ENCODE results near the gene TUT1.

Gene TUT1

DNA sequence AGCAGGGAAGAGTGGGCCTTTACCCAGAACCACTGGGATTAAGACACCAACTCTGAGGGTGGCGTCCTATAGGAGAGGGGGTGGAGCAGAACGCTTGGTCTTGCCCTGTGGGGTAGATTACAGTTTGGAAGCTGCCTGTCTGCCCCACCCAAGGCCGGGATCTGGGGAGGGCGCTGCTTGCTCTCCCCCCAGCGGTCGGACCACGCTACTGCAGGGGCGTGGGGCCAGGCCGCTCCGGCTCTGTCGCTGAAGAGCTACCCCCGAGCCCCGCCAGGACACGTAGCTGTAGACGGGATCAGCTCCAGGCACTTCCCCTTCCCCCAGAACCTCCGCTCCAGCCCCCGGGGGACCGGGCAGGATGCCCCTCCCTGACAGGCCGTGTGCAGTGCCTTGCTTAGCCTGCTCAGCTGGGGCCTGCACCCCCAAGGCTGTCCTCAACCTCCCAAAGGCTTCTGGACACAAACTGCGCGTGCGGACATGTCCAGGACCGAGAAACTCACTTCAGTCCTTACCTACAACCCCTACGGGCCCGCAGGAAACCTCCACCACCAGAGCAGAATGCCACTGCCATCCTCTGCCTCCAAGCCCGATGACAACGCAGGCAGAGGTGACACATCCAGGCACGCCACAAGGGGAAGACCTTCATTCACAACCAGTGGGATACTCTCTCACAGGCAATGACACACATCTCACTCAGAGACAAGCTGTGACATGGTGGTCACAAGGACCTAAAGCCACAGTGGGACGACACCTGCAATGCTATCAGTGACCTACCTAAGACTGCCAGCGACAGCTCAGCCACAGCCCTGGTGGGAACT is 48.4 kb downstream of the TUT1 start:
- Histone ChIP-seq H3K27ac (ENCODE audit: low read depth in 2 of 2, low read length in 2 of 2) (peak overlapping the region; percentile 99 to 100), H3K4me3 (ENCODE audit: low read length in 2 of 2) (peak overlapping the region; percentile 90 to 97), H3K9me3 (ENCODE audit: control insufficient read depth in 2 of 2, low read length in 2 of 2) (no peaks in the 10 kb centered on the region), H3K9ac (ENCODE audit: low read depth in 1 of 2, low read length in 2 of 2) (peak overlapping the region; percentile 83 to 100), H3K36me3 (ENCODE audit: control insufficient read depth in 2 of 2, insufficient read depth in 2 of 2, low read length in 2 of 2) (peaks cover 6 to 9% of the 10 kb centered on the region in 2 donors), H3K27me3 (ENCODE audit: control insufficient read depth in 2 of 2, insufficient read depth in 2 of 2, low read length in 2 of 2) (no peaks in the 10 kb centered on the region), H3K4me1 (ENCODE audit: control insufficient read depth in 2 of 2, insufficient read depth in 2 of 2, low read length in 2 of 2) (peaks cover 79 to 83% of the 10 kb centered on the region in 2 donors)

- Histone ChIP-seq H3K9me3 (ENCODE audit: control insufficient read depth in 2 of 2, low read length in 2 of 2) (no peaks in the 10 kb centered on the region), H3K36me3 (ENCODE audit: control insufficient read depth in 2 of 2, insufficient read depth in 2 of 2, low read length in 2 of 2) (peaks cover 6 to 9% of the 10 kb centered on the region in 2 donors), H3K9ac (ENCODE audit: low read depth in 1 of 2, low read length in 2 of 2) (peak overlapping the region; percentile 83 to 100), H3K27me3 (ENCODE audit: control insufficient read depth in 2 of 2, insufficient read depth in 2 of 2, low read length in 2 of 2) (no peaks in the 10 kb centered on the region), H3K4me3 (ENCODE audit: low read length in 2 of 2) (peak overlapping the region; percentile 90 to 97), H3K4me1 (ENCODE audit: control insufficient read depth in 2 of 2, insufficient read depth in 2 of 2, low read length in 2 of 2) (peaks cover 77% of the 10 kb centered on the region in 2 donors), H3K27ac (ENCODE audit: low read depth in 2 of 2, low read length in 2 of 2) (peak overlapping the region; percentile 99 to 100)
These were observed 49.1 kb downstream of the TUT1 start for GRCh38 chr11:62542111-62542745.

DNA sequence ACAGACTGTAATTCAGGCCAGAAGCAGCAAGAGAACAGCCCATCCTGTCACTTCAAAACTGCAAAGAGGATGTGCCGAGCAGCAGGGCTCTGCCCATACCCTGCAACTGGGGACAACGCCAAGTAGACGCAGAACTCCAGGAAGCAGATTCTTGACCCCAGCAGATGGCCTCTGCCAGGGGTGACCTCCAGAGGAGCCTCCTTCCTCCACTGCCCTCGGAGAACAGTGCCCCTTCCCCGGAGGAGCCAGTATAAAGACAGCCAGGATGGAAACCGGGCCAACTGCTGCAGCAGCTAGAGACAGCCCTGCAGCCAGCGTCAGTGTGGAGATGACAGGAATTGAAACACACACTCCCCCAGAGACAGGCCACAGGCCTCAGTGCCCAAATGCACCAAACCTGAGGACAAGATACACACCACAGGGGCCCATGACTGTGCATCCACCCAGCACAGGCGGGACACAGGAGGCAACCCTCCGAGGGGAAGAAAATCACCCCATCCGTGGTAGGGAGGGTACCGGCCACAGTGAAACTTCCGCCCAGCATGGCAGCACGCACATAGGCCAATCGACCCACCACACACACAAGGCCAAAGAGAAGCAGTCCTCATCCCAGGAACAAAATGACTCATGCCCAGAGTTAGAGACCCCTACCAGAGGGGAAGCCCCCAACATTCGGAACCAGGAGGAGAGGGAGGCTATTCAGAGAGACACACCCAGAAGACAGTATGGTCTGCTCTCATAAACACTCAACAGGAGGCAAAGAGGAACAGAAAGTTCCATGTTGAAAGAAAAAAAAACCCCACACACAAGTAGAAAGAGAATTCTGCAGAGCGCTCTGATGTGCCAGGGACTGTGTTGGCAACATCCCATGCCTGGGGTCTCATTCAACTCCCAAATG is 50.3 kb downstream of the TUT1 start:
- no peaks in the 10 kb centered on the region for H3K27me3 ChIP-seq (ENCODE audit: control insufficient read depth in 2 of 2, insufficient read depth in 2 of 2, low read length in 2 of 2)
- peak overlapping the region; percentile 99 to 100 for H3K27ac ChIP-seq (ENCODE audit: low read depth in 2 of 2, low read length in 2 of 2)
- H3K9ac ChIP-seq (ENCODE audit: low read depth in 1 of 2, low read length in 2 of 2), result peak overlapping the region; percentile 66 to 67
- no peaks in the 10 kb centered on the region for H3K9me3 ChIP-seq (ENCODE audit: control insufficient read depth in 2 of 2, low read length in 2 of 2)
- peaks cover 74% of the 10 kb centered on the region in 2 donors for H3K4me1 ChIP-seq (ENCODE audit: control insufficient read depth in 2 of 2, insufficient read depth in 2 of 2, low read length in 2 of 2)
- peaks cover 10 to 14% of the 10 kb centered on the region in 2 donors for H3K36me3 ChIP-seq (ENCODE audit: control insufficient read depth in 2 of 2, insufficient read depth in 2 of 2, low read length in 2 of 2)
- peak overlapping the region; percentile 32 to 90 for H3K4me3 ChIP-seq (ENCODE audit: low read length in 2 of 2)

DNA sequence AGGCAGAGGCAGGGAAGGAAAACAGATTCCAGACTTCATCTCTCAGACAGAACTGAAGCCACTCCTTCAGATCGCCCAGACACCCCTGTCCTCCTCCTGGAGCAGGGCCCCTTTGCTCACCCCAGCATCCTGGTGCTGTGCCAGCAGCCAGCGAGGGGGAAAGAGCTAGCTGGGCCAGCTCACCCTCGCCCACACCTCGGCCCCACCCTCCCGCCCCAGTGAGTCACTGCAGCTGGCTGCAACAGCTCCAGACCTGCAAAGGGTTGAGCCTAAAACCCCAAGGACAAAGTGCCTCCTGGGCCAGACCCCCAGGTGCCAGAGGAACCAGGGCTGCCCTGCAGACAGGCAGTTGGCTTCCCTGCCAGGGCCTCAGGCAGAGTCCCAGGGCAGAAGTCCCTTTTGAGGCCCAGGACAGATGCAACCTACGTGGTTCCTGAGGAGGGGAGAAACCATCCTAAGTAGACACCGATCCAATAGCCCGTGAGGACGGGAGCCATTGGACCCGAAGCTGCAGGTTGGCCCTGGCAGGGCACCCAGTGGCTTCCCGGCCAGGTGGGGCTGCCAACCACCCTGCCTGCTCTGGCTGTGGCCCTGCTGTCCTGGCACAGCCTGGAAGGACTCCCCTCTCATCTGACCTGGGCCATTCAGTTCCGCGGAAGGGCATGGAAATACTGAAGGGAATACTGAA is 51.9 kb downstream of the TUT1 start:
- peaks cover 27 to 31% of the 10 kb centered on the region in 2 donors for H3K36me3 ChIP-seq (ENCODE audit: control insufficient read depth in 2 of 2, insufficient read depth in 2 of 2, low read length in 2 of 2)
- peak overlapping the region; percentile 77 to 84 for H3K27ac ChIP-seq (ENCODE audit: low read depth in 2 of 2, low read length in 2 of 2)

GRCh38 chr11:62538470-62539237 is 52.7 kb downstream of the TUT1 start:
- Histone ChIP-seq H3K9ac (ENCODE audit: low read depth in 1 of 2, low read length in 2 of 2) (peak overlapping the region; percentile 54 to 68), H3K27me3 (ENCODE audit: control insufficient read depth in 2 of 2, insufficient read depth in 2 of 2, low read length in 2 of 2) (no peaks in the 10 kb centered on the region), H3K27ac (ENCODE audit: low read depth in 2 of 2, low read length in 2 of 2) (peak overlapping the region; percentile 71 to 84), H3K4me1 (ENCODE audit: control insufficient read depth in 2 of 2, insufficient read depth in 2 of 2, low read length in 2 of 2) (peaks cover 57 to 59% of the 10 kb centered on the region in 2 donors), H3K4me3 (ENCODE audit: low read length in 2 of 2) (peak overlapping the region; percentile 25 to 44), H3K36me3 (ENCODE audit: control insufficient read depth in 2 of 2, insufficient read depth in 2 of 2, low read length in 2 of 2) (peaks cover 34 to 38% of the 10 kb centered on the region in 2 donors), H3K9me3 (ENCODE audit: control insufficient read depth in 2 of 2, low read length in 2 of 2) (no peaks in the 10 kb centered on the region)

More for the DNA sequence above, 51.9 kb downstream of the TUT1 start:
- peak overlapping the region; percentile 67 to 68 for H3K9ac ChIP-seq (ENCODE audit: low read depth in 1 of 2, low read length in 2 of 2)
- H3K4me1 ChIP-seq (ENCODE audit: control insufficient read depth in 2 of 2, insufficient read depth in 2 of 2, low read length in 2 of 2), result peaks cover 64 to 65% of the 10 kb centered on the region in 2 donors
- no peaks in the 10 kb centered on the region for H3K9me3 ChIP-seq (ENCODE audit: control insufficient read depth in 2 of 2, low read length in 2 of 2)
- H3K4me3 ChIP-seq (ENCODE audit: low read length in 2 of 2), result peak overlapping the region; percentile 42 to 44
- H3K27me3 ChIP-seq (ENCODE audit: control insufficient read depth in 2 of 2, insufficient read depth in 2 of 2, low read length in 2 of 2), result no peaks in the 10 kb centered on the region

DNA sequence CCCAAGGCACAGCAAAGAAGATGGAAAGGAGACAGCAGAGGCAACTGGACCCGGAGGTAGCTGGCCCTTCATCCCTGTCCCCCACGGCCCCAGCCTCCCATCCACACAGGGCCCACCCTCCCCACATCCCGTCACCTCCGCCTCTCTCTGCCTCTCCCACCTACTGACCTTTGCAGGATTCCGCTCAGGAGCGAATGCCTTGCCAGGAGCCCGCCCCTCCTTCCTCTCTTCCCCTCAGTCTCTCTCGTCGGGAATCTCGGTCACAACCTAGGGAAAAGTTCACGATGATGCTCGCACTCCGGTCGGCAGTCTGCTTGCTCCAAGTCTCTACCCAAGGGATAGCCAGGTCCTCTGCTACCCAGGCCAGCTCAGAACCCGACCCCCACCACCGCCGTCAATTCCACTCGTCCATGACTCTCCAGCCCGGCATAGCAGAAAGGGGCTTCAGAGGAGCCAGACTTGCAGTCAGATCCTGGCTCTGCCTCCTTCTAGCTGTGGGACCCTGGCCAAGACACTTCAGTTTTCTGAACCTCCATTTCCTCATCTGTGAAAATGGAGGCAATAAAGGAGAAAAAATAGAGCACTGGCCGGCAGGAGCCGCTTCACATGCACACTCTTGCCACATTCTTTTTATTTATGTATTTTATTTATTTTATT is 54.9 kb downstream of the TUT1 start:
- H3K9ac ChIP-seq (ENCODE audit: low read depth in 1 of 2, low read length in 2 of 2), result no peak overlapping the region
- H3K4me1 ChIP-seq (ENCODE audit: control insufficient read depth in 2 of 2, insufficient read depth in 2 of 2, low read length in 2 of 2), result peaks cover 36 to 37% of the 10 kb centered on the region in 2 donors
- H3K36me3 ChIP-seq (ENCODE audit: control insufficient read depth in 2 of 2, insufficient read depth in 2 of 2, low read length in 2 of 2), result peaks cover 56 to 60% of the 10 kb centered on the region in 2 donors
- H3K9me3 ChIP-seq (ENCODE audit: control insufficient read depth in 2 of 2, low read length in 2 of 2), result no peaks in the 10 kb centered on the region
- no peak overlapping the region for H3K4me3 ChIP-seq (ENCODE audit: low read length in 2 of 2)
- H3K27ac ChIP-seq (ENCODE audit: low read depth in 2 of 2, low read length in 2 of 2), result no peak overlapping the region
- no peaks in the 10 kb centered on the region for H3K27me3 ChIP-seq (ENCODE audit: control insufficient read depth in 2 of 2, insufficient read depth in 2 of 2, low read length in 2 of 2)

- no peak overlapping the region for H3K27ac ChIP-seq (ENCODE audit: low read depth in 2 of 2, low read length in 2 of 2)
- no peak overlapping the region for H3K4me3 ChIP-seq (ENCODE audit: low read length in 2 of 2)
- H3K9ac ChIP-seq (ENCODE audit: low read depth in 1 of 2, low read length in 2 of 2), result no peak overlapping the region
- peaks cover 63 to 66% of the 10 kb centered on the region in 2 donors for H3K36me3 ChIP-seq (ENCODE audit: control insufficient read depth in 2 of 2, insufficient read depth in 2 of 2, low read length in 2 of 2)
- H3K27me3 ChIP-seq (ENCODE audit: control insufficient read depth in 2 of 2, insufficient read depth in 2 of 2, low read length in 2 of 2), result no peaks in the 10 kb centered on the region
- H3K4me1 ChIP-seq (ENCODE audit: control insufficient read depth in 2 of 2, insufficient read depth in 2 of 2, low read length in 2 of 2), result peaks cover 30 to 31% of the 10 kb centered on the region in 2 donors
- H3K9me3 ChIP-seq (ENCODE audit: control insufficient read depth in 2 of 2, low read length in 2 of 2), result no peaks in the 10 kb centered on the region
These were observed 55.5 kb downstream of the TUT1 start for GRCh38 chr11:62535802-62536201.

- peaks cover 21 to 24% of the 10 kb centered on the region in 2 donors for H3K4me1 ChIP-seq (ENCODE audit: control insufficient read depth in 2 of 2, insufficient read depth in 2 of 2, low read length in 2 of 2)
- no peaks in the 10 kb centered on the region for H3K27me3 ChIP-seq (ENCODE audit: control insufficient read depth in 2 of 2, insufficient read depth in 2 of 2, low read length in 2 of 2)
- H3K4me3 ChIP-seq (ENCODE audit: low read length in 2 of 2), result no peak overlapping the region
- H3K36me3 ChIP-seq (ENCODE audit: control insufficient read depth in 2 of 2, insufficient read depth in 2 of 2, low read length in 2 of 2), result peaks cover 71 to 73% of the 10 kb centered on the region in 2 donors
- H3K27ac ChIP-seq (ENCODE audit: low read depth in 2 of 2, low read length in 2 of 2), result no peak overlapping the region
- H3K9me3 ChIP-seq (ENCODE audit: control insufficient read depth in 2 of 2, low read length in 2 of 2), result no peaks in the 10 kb centered on the region
- no peak overlapping the region for H3K9ac ChIP-seq (ENCODE audit: low read depth in 1 of 2, low read length in 2 of 2)
These were observed 56.4 kb downstream of the TUT1 start for GRCh38 chr11:62534779-62535545.
